ENCODE data around the gene LRRC46. TPM values are rescaled to one million over a fixed set of nuclear protein-coding genes. Genes with fewer than 3 reads are reported as not detected.

The LRRC46 gene
- total and polyA plus RNA-seq, 2 of the 13 experiments (the other 11 are each of a cell fraction or from before 2014, with no cell fraction given), result 0.09 TPM

DNA sequence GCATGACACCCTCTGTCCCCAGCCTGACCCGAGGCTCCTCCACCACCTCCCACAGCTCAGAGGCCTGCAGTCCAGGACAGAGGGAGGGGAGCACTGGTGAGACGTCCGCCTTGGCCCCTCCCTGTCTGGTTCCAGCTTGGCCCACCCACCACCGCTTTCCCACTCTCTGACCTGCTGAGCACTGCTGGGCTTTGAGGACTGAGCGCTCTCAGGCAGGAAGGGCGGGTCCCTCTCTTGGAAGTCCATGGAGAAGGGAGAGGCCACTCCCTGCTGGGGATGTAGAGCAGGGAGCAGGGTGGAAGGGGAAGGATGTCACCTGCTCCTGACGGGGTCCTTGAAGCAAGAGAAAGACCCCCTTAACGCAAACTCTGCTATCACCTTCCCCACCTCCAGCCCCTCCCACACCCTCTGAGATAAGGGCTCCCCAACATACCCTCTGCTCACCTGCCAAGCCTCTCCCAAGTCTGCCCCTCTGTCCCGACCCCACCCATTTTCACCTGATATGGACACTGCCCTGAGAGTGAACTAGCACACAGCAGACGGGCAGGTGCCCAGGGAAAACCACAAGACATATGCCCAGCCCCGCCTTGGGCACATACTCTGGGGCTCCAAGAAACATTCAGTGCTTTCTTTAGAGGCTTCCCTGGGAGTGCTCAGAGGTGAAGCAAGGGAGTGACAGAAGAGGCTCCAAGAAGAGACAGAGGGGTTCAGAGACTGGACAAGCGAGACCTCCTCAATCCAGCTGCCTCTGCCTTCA is 11.3 kb upstream of the LRRC46 start (continued):
- TF ChIP-seq, protein P1, sequence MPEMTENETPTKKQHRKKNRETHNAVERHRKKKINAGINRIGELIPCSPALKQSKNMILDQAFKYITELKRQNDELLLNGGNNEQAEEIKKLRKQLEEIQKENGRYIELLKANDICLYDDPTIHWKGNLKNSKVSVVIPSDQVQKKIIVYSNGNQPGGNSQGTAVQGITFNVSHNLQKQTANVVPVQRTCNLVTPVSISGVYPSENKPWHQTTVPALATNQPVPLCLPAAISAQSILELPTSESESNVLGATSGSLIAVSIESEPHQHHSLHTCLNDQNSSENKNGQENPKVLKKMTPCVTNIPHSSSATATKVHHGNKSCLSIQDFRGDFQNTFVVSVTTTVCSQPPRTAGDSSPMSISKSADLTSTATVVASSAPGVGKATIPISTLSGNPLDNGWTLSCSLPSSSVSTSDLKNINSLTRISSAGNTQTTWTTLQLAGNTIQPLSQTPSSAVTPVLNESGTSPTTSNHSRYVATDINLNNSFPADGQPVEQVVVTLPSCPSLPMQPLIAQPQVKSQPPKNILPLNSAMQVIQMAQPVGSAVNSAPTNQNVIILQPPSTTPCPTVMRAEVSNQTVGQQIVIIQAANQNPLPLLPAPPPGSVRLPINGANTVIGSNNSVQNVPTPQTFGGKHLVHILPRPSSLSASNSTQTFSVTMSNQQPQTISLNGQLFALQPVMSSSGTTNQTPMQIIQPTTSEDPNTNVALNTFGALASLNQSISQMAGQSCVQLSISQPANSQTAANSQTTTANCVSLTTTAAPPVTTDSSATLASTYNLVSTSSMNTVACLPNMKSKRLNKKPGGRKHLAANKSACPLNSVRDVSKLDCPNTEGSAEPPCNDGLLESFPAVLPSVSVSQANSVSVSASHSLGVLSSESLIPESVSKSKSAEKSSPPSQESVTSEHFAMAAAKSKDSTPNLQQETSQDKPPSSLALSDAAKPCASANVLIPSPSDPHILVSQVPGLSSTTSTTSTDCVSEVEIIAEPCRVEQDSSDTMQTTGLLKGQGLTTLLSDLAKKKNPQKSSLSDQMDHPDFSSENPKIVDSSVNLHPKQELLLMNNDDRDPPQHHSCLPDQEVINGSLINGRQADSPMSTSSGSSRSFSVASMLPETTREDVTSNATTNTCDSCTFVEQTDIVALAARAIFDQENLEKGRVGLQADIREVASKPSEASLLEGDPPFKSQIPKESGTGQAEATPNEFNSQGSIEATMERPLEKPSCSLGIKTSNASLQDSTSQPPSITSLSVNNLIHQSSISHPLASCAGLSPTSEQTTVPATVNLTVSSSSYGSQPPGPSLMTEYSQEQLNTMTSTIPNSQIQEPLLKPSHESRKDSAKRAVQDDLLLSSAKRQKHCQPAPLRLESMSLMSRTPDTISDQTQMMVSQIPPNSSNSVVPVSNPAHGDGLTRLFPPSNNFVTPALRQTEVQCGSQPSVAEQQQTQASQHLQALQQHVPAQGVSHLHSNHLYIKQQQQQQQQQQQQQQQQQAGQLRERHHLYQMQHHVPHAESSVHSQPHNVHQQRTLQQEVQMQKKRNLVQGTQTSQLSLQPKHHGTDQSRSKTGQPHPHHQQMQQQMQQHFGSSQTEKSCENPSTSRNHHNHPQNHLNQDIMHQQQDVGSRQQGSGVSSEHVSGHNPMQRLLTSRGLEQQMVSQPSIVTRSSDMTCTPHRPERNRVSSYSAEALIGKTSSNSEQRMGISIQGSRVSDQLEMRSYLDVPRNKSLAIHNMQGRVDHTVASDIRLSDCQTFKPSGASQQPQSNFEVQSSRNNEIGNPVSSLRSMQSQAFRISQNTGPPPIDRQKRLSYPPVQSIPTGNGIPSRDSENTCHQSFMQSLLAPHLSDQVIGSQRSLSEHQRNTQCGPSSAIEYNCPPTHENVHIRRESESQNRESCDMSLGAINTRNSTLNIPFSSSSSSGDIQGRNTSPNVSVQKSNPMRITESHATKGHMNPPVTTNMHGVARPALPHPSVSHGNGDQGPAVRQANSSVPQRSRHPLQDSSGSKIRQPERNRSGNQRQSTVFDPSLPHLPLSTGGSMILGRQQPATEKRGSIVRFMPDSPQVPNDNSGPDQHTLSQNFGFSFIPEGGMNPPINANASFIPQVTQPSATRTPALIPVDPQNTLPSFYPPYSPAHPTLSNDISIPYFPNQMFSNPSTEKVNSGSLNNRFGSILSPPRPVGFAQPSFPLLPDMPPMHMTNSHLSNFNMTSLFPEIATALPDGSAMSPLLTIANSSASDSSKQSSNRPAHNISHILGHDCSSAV (CRISPR knock-in tag; IDR thresholded peaks at IDR 0.05; ENCODE audit: borderline replicate concordance), result no peak
- TF ChIP-seq, protein P2, sequence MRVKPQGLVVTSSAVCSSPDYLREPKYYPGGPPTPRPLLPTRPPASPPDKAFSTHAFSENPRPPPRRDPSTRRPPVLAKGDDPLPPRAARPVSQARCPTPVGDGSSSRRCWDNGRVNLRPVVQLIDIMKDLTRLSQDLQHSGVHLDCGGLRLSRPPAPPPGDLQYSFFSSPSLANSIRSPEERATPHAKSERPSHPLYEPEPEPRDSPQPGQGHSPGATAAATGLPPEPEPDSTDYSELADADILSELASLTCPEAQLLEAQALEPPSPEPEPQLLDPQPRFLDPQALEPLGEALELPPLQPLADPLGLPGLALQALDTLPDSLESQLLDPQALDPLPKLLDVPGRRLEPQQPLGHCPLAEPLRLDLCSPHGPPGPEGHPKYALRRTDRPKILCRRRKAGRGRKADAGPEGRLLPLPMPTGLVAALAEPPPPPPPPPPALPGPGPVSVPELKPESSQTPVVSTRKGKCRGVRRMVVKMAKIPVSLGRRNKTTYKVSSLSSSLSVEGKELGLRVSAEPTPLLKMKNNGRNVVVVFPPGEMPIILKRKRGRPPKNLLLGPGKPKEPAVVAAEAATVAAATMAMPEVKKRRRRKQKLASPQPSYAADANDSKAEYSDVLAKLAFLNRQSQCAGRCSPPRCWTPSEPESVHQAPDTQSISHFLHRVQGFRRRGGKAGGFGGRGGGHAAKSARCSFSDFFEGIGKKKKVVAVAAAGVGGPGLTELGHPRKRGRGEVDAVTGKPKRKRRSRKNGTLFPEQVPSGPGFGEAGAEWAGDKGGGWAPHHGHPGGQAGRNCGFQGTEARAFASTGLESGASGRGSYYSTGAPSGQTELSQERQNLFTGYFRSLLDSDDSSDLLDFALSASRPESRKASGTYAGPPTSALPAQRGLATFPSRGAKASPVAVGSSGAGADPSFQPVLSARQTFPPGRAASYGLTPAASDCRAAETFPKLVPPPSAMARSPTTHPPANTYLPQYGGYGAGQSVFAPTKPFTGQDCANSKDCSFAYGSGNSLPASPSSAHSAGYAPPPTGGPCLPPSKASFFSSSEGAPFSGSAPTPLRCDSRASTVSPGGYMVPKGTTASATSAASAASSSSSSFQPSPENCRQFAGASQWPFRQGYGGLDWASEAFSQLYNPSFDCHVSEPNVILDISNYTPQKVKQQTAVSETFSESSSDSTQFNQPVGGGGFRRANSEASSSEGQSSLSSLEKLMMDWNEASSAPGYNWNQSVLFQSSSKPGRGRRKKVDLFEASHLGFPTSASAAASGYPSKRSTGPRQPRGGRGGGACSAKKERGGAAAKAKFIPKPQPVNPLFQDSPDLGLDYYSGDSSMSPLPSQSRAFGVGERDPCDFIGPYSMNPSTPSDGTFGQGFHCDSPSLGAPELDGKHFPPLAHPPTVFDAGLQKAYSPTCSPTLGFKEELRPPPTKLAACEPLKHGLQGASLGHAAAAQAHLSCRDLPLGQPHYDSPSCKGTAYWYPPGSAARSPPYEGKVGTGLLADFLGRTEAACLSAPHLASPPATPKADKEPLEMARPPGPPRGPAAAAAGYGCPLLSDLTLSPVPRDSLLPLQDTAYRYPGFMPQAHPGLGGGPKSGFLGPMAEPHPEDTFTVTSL (CRISPR knock-in tag; IDR thresholded peaks at IDR 0.05; ENCODE audit: borderline replicate concordance), result no peak

Data from HepG2 (cell line).